Panc1 (cell line): ENCODE data around the gene SPPL2C.

Source experiments
- CTCF ChIP-seq: fragments of 450-650 bp; IDR thresholded peaks from 2 replicates; pipeline ENCODE4 v1.5.1; 2017; ENCODE audit warnings: mild to moderate bottlenecking
- REST ChIP-seq, 2 experiments: IDR thresholded peaks; 2 replicates each; pipeline ENCODE4 v1.6.1; 2011 to 2012; ENCODE audit warnings: low read depth in 2 of 2, control low read depth in 1 of 2, low read length in 1 of 2, mild to moderate bottlenecking in 1 of 2, moderate library complexity in 1 of 2; ENCODE audit not compliant: insufficient read depth in 1 of 2

GRCh38 chr17:45895304-45895968 is 50.8 kb downstream of the SPPL2C start:
- TF ChIP-seq REST (IDR thresholded peaks at IDR 0.05; ENCODE audit: insufficient read depth in 1 of 2, low read depth in 2 of 2, low read length in 1 of 2): no peak
- peak; percentile 33 for TF ChIP-seq CTCF
